Stomach (tissue), 9 donors: Measurements from ENCODE around the gene ATP2B2. TPM values are rescaled to one million over a fixed set of nuclear protein-coding genes. Genes with fewer than 3 reads are reported as not detected.

Experiments
- DNase-seq, 2 donors: peaks; one replicate each; pipeline versions ENCODE4 v3.0.0 to v3.0.0-alpha.2; 2013 to 2019
- H3K27ac ChIP-seq, 5 donors: fragments of 200-600 bp in 4 of 5; sonication (generic) in 4 of 5; one replicate each; pipeline ENCODE4 v1.5.1; 2013 to 2019; ENCODE audit warnings: mild to moderate bottlenecking in 1 of 5, moderate library complexity in 1 of 5
- H3K27me3 ChIP-seq, 3 donors: fragments of 200-600 bp; sonication (generic); one replicate each; pipeline ENCODE4 v1.5.1; 2017 to 2019; ENCODE audit warnings: mixed run types in 1 of 3
- H3K36me3 ChIP-seq, 4 donors: fragments of 200-600 bp; sonication (generic); 1 replicate in 3 of 4; 2 replicates in 1 of 4; pipeline ENCODE4 v1.5.1; 2016 to 2019
- H3K4me1 ChIP-seq, 4 donors: fragments of 200-600 bp; sonication (generic); one replicate each; pipeline ENCODE4 v1.5.1; 2016 to 2019
- H3K4me3 ChIP-seq, 4 donors: fragments of 200-600 bp; sonication (generic) in 3 of 4; one replicate each; pipeline ENCODE4 v1.5.1; 2016 to 2019; ENCODE audit warnings: mild to moderate bottlenecking in 1 of 4
- H3K9me3 ChIP-seq, 4 donors: fragments of 200-600 bp; sonication (generic); one replicate each; pipeline ENCODE4 v1.5.1; 2016 to 2019
- EP300 ChIP-seq: sonication (generic); formaldehyde crosslinking; IDR thresholded peaks from one replicate; pipeline ENCODE4 v1.6.1; 2017; ENCODE audit warnings: antibody characterized with exemption
- POLR2A ChIP-seq, 4 donors: fragments of 450-650 bp; IDR thresholded peaks; one replicate each; pipeline ENCODE4 v1.6.1; 2016; ENCODE audit warnings: antibody characterized with exemption in 4 of 4, control low read depth in 2 of 4, mild to moderate bottlenecking in 1 of 4, moderate library complexity in 1 of 4
- POLR2AphosphoS5 ChIP-seq, 3 donors: sonication (generic); formaldehyde crosslinking; IDR thresholded peaks; one replicate each; pipeline ENCODE4 v1.6.1; 2016; ENCODE audit warnings: antibody characterized with exemption in 3 of 3
- WGBS, 5 donors: extraction: QIAGEN DNeasy Blood & Tissue Kit in 3 of 5; methylation state at CpG; one replicate each; pipeline versions ENCODE4 v1.1.5 to v1.1.7; 2013 to 2018; 5-methylcytosine and 5-hydroxymethylcytosine counted together
- intact Hi-C: fragments of 100-400 bp; cut with DNase I; formaldehyde crosslinking; loops from one replicate; pipeline ENCODE4 v1.15.1; 2023; ENCODE audit warnings: low total_unique reads
- polyA plus RNA-seq, 3 donors: library from polyadenylated mRNA; stranded (reverse); fragments of 200-250 nt; gene quantifications; one replicate each; pipeline ENCODE4 v1.2.3, GENCODE V29; 2013
- small RNA-seq, 4 donors: library from RNA; depleted of rRNA; stranded (forward); fragments of <200 nt; gene quantifications; one replicate each; pipeline ENCODE3, GENCODE V24; 2016
- total RNA-seq, 5 donors: library from RNA; depleted of rRNA; stranded (reverse); fragments of >200 nt; gene quantifications; one replicate each; pipeline versions ENCODE4 v1.1.0 to v1.2.3, GENCODE V29; 2014 to 2016
- TF ChIP-seq, protein P1 (sequence below), 7 experiments: fragments of 450-650 bp in 4 of 7; fragments of 200-600 bp in 3 of 7; sonication (generic) in 3 of 7; IDR thresholded peaks; one replicate each; pipeline ENCODE4 v1.5.1; 2016 to 2019; ENCODE audit warnings: antibody characterized with exemption in 7 of 7, control low read depth in 2 of 7, mild to moderate bottlenecking in 1 of 7
- donor health status: healthy with polysubstance abuse.
- donor health status: Bipolar disorder and iron deficiency.
- donor health status: healthy.

Gene ATP2B2
- total and polyA plus RNA-seq, 8 donors, result 0.03 to 0.37 TPM; not detected in 6

DNA sequence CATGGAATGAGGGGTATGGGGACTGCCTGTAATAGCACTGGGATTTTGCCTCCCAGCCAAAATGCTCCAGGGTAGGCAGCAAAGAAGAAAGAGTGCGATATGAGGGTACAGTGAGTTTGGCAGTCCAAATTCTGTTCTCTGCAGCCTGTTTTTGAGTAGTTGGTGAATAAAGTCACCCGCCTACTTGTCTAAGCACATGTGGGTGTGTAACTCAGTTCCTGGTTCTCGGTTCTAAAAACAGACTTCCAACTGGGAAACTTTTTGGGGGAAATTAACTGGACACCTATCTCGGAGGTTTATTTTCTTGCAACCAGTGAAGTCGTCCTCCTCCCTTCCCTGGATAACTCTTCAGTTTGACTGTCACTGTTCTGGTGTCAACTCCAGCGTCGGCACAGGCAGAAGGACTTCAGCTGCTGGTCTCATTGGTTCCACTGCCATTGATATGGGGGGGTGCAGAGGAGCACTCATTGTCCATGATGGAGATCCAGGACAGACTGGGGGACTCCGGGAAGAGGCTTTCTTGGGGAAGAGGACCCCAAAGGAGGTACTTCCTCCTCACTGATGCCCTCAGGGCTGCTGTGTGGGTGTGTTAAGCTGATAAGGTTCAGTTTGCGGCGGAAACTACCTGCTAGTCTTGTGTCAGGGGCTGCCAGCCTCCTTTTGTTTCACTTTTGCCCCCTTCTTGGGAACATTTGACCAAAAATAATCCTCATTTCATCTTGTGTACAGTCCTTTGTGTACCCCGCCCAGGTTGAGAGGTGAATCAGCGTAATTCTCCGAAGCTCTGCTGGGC, 225.8 kb downstream of the ATP2B2 start:
- intact Hi-C loops, result no loop called here
- no peak for TF ChIP-seq EP300
- no peak for TF ChIP-seq POLR2AphosphoS5 (IDR thresholded peaks at IDR 0.05)
- TF ChIP-seq, protein P1, sequence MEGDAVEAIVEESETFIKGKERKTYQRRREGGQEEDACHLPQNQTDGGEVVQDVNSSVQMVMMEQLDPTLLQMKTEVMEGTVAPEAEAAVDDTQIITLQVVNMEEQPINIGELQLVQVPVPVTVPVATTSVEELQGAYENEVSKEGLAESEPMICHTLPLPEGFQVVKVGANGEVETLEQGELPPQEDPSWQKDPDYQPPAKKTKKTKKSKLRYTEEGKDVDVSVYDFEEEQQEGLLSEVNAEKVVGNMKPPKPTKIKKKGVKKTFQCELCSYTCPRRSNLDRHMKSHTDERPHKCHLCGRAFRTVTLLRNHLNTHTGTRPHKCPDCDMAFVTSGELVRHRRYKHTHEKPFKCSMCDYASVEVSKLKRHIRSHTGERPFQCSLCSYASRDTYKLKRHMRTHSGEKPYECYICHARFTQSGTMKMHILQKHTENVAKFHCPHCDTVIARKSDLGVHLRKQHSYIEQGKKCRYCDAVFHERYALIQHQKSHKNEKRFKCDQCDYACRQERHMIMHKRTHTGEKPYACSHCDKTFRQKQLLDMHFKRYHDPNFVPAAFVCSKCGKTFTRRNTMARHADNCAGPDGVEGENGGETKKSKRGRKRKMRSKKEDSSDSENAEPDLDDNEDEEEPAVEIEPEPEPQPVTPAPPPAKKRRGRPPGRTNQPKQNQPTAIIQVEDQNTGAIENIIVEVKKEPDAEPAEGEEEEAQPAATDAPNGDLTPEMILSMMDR (IDR thresholded peaks at IDR 0.05), result no peak
- TF ChIP-seq POLR2A (IDR thresholded peaks at IDR 0.05), result no peak
- peaks cover 40 to 85% (median 73%) of the 10 kb centered on the region in 4 donors for H3K36me3 ChIP-seq
- no peak overlapping the region for H3K4me3 ChIP-seq
- 86 to 96% (median 90%) methylated on average over 13 of the region's 13 CpGs for WGBS, 5 donors
- no peaks in the 10 kb centered on the region for H3K27me3 ChIP-seq
- H3K27ac ChIP-seq, result no peak overlapping the region
- H3K9me3 ChIP-seq, result no peaks in the 10 kb centered on the region
- H3K4me1 ChIP-seq, result peaks cover 0 to 19% (median 16%) of the 10 kb centered on the region in 4 donors
- no peak for DNase-seq

DNA sequence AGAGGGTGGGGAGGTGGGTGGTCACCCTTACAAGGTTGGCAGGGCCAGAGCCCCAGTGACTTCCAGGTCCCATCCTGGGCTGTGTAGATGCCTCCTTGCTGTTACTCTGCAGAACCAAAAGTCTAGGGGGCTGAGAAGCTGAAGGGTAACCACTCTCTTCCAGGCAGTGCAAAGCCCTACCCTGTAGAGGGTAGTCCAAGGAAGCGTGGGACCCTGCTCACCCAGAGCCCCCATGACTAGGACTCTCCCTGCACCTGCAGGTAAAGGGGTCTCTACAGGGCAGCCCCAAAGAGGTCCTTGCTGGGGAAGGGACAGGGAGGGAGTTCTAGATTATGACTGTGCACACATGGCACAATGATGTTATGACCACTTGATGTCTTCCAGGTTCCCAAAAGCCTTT, 226.9 kb downstream of the ATP2B2 start:
- Histone ChIP-seq H3K4me3 (no peak overlapping the region), H3K27me3 (no peaks in the 10 kb centered on the region), H3K4me1 (peaks cover 10 to 22% (median 14%) of the 10 kb centered on the region in 4 donors), H3K36me3 (peaks cover 40 to 79% (median 73%) of the 10 kb centered on the region in 4 donors), H3K9me3 (no peaks in the 10 kb centered on the region), H3K27ac (no peak overlapping the region)
- 96 to 100% (median 100%) methylated on average over 1 of the region's 1 CpG for WGBS, 5 donors
- DNase-seq, result no peak
- TF ChIP-seq EP300, result no peak
- TF ChIP-seq POLR2A (IDR thresholded peaks at IDR 0.05), result no peak
- intact Hi-C loops, result no loop called here

DNA sequence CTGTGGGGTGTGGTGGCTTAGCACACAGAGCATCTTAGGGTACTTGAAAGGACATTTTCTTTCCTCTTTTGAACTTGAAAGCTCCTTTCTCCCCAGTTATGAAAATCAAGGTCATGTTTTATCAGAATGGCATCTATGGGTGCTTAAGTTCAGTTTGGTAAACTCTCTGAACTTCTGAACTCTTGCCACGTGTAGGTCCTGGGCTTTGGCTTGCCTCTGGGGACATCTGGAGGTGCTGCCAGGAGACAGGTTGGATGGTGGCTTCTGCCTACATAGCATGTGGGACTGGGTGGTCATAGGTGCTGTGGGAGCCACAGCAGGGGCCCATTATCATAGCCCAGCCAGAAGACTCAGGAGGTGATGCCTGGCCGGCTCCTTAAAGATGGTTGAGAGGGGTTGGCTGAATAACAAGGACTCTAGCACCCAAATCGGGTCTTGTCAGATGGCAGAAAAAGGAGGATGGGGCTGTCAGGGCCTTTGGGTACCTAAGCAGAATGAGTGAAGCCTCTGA, 228.2 kb downstream of the ATP2B2 start:
- H3K36me3 ChIP-seq, result peaks cover 49 to 82% (median 72%) of the 10 kb centered on the region in 4 donors
- H3K27me3 ChIP-seq, result no peaks in the 10 kb centered on the region
- H3K27ac ChIP-seq, result no peak overlapping the region
- no peak overlapping the region for H3K4me3 ChIP-seq
- no peak for TF ChIP-seq POLR2AphosphoS5 (IDR thresholded peaks at IDR 0.05)
- no peak for TF ChIP-seq EP300
- no peak for TF ChIP-seq POLR2A (IDR thresholded peaks at IDR 0.05)
- TF ChIP-seq, protein P1 (IDR thresholded peaks at IDR 0.05), result no peak
- peaks cover 12 to 29% (median 21%) of the 10 kb centered on the region in 4 donors for H3K4me1 ChIP-seq
- 67 to 80% (median 74%) methylated on average over 3 of the region's 3 CpGs for WGBS, 5 donors
- DNase-seq, result no peak
- H3K9me3 ChIP-seq, result no peaks in the 10 kb centered on the region
- intact Hi-C loops, result no loop called here

DNA sequence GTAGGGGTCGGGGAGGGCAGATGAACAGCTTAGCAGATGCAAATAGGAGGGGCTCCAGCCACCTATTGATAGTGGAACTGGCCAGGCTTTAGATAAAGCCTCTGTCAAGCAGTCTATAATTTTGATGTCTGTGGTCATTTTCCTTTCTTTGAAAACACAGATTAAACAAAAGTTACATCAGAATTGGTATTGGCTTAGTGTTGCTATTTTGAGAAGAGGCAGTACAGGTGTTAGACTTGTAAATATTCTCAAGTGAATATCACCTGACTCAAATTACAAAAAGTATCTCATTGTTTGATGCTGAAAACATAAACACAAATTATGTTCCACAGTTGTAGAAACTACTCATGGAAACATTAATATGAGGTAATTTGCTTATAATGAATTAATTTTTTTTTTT, 230.8 kb downstream of the ATP2B2 start:
- Histone ChIP-seq H3K36me3 (peaks cover 54 to 82% (median 72%) of the 10 kb centered on the region in 4 donors), H3K27ac (no peak overlapping the region), H3K27me3 (no peaks in the 10 kb centered on the region), H3K4me1 (peaks cover 12 to 35% (median 24%) of the 10 kb centered on the region in 4 donors), H3K9me3 (no peaks in the 10 kb centered on the region), H3K4me3 (no peak overlapping the region)
- 53 to 74% (median 56%) methylated on average over 1 of the region's 1 CpG for WGBS, 5 donors
- intact Hi-C loops, result no loop called here
- DNase-seq, result no peak
- TF ChIP-seq POLR2AphosphoS5 (IDR thresholded peaks at IDR 0.05) (no peak), POLR2A (IDR thresholded peaks at IDR 0.05) (no peak), EP300 (no peak)
- TF ChIP-seq, protein P1 (IDR thresholded peaks at IDR 0.05), result no peak

Small RNA genes lying within 50 kb of the gene (small RNA-seq; reads per million reads assigned to genes)
- gene MIR378B (0.20 to 0.46 (median 0.40) reads per million in 4 donors), gene MIR885 (0 reads per million in 4 donors), gene RF02126 (0 reads per million in 4 donors)

Other genes with a start within 250 kb of the ATP2B2 start
- gene GHRL, start 212.6 kb downstream of the ATP2B2 start, total RNA-seq, result 100 to 1,000 TPM in 2 of 5 donors, 10 to 100 TPM in 1, 1 to 10 TPM in 2; 1.7 to 804 (median 90.2) TPM
- 100 to 1,000 TPM; 379 to 728 (median 383) TPM for gene GHRL, start 212.6 kb downstream of the ATP2B2 start, polyA plus RNA-seq
- gene SEC13, start 184.5 kb downstream of the ATP2B2 start, total RNA-seq, result 100 to 1,000 TPM in 2 of 5 donors, 10 to 100 TPM in 3; 79.1 to 120 (median 91.0) TPM
- gene SEC13, start 184.5 kb downstream of the ATP2B2 start, polyA plus RNA-seq, result 100 to 1,000 TPM in 1 of 3 donors, 10 to 100 TPM in 2; 64.0 to 122 (median 99.7) TPM